T1000 (cell line): Measurements from ENCODE around the gene HCRTR1.

Experiments
- DNase-seq: peaks from one replicate; lab custom pipeline; 2025; ENCODE audit warnings: mixed read lengths; lab: John Stamatoyannopoulos, UW

Gene HCRTR1

GRCh38 chr1:31650161-31651088 lies 32.9 kb downstream of the HCRTR1 start:
- no peak for DNase-seq

GRCh38 chr1:31651089-31651420 lies 33.6 kb downstream of the HCRTR1 start:
- DNase-seq = no peak

- no peak for DNase-seq
Observed at GRCh38 chr1:31651766-31652165, 34.3 kb downstream of the HCRTR1 start.

- no peak for DNase-seq
Observed at GRCh38 chr1:31652891-31653499, 35.5 kb downstream of the HCRTR1 start.

GRCh38 chr1:31653717-31654473 lies 36.4 kb downstream of the HCRTR1 start:
- DNase-seq = no peak

GRCh38 chr1:31654474-31654776 lies 36.9 kb downstream of the HCRTR1 start:
- DNase-seq = no peak

- no peak for DNase-seq
Observed at GRCh38 chr1:31655104-31655503, 37.6 kb downstream of the HCRTR1 start.

GRCh38 chr1:31655756-31656155 lies 38.3 kb downstream of the HCRTR1 start:
- DNase-seq = no peak

GRCh38 chr1:31657020-31657804 lies 39.7 kb downstream of the HCRTR1 start:
- no peak for DNase-seq

GRCh38 chr1:31657972-31658510 lies 40.6 kb downstream of the HCRTR1 start:
- no peak for DNase-seq

- peak; percentile 19 for DNase-seq
Observed at GRCh38 chr1:31658721-31659120, 41.2 kb downstream of the HCRTR1 start.

GRCh38 chr1:31659889-31660288 lies 42.4 kb downstream of the HCRTR1 start:
- no peak for DNase-seq

GRCh38 chr1:31660871-31661455 lies 43.5 kb downstream of the HCRTR1 start:
- no peak for DNase-seq

- DNase-seq = no peak
Observed at GRCh38 chr1:31661856-31662255, 44.4 kb downstream of the HCRTR1 start.

GRCh38 chr1:31662463-31662862 lies 45.0 kb downstream of the HCRTR1 start:
- no peak for DNase-seq

- DNase-seq = peak; percentile 59
Observed at GRCh38 chr1:31663622-31664452, 46.3 kb downstream of the HCRTR1 start.

GRCh38 chr1:31664528-31664927 lies 47.0 kb downstream of the HCRTR1 start:
- DNase-seq = no peak

- no peak for DNase-seq
Observed at GRCh38 chr1:31665234-31665878, 47.9 kb downstream of the HCRTR1 start.

GRCh38 chr1:31666263-31666963 lies 48.9 kb downstream of the HCRTR1 start:
- DNase-seq = peak; percentile 32
